Measurements from ENCODE around the gene DENND4C.
A peak's percentile ranks its signal among the peaks of the same experiment; 100 is the strongest.
"Not testable (repeated sequence)": the region's sequence is repeated elsewhere in the genome, so short reads cannot be mapped to it uniquely, and the experiment has no call there.

DENND4C gene

GRCh38 chr9:19378164-19378563 is 147.7 kb downstream of the DENND4C start:
- DNase-seq: no peak

DNA sequence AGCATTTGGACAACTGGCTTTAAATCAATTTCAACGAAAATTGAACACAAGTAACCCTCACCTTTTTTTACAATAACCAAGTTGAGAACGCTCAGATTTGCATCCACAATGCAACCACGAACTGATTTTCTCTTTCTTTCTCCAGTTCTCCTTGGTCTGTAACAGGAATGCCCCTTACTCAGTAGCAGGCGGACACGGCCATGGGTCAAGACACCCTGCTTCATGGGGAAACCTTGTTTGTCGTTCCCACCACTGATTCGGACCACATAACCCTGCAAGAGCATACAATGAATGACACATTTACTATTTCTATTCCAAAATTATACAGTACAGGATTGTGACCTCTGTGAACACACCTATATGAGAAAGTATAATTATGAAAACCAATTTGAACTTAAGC is 148.2 kb downstream of the DENND4C start:
- no peak for DNase-seq

GRCh38 chr9:19379283-19379682 is 148.8 kb downstream of the DENND4C start:
- DNase-seq: no peak

GRCh38 chr9:19379697-19380046 is 149.2 kb downstream of the DENND4C start:
- no peak for DNase-seq

- no peak for DNase-seq
Measured at GRCh38 chr9:19380826-19381075, 150.3 kb downstream of the DENND4C start.

- no peak for DNase-seq
Measured at GRCh38 chr9:19381656-19382055, 151.2 kb downstream of the DENND4C start.

GRCh38 chr9:19385212-19385611 is 154.7 kb downstream of the DENND4C start:
- DNase-seq: not testable (repeated sequence)

GRCh38 chr9:19385786-19386501 is 155.5 kb downstream of the DENND4C start:
- no peak for DNase-seq

- no peak for DNase-seq
Measured at GRCh38 chr9:19386502-19387044, 156.1 kb downstream of the DENND4C start.

DNA sequence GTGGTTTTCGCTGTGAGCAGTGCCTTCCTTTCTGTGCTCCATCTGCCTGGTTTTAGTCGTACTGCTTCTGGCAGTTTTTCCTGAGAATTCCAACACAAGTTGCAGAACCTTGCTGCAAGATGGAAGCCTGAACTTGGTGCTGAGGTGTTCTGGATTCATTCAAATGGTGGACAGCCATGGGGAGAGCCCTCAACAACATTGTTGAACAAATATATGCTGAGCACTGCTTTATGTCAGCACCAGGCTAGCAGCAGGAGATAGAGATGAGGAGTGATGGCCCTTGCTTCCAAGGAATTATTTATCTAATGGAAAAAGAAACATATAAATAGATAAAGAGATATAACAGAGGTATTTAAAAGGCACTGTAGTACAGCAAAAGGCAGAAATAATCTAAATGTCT is 156.8 kb downstream of the DENND4C start:
- no peak for DNase-seq

- not testable (repeated sequence) for DNase-seq
Measured at GRCh38 chr9:19389539-19389938, 159.0 kb downstream of the DENND4C start.

GRCh38 chr9:19397845-19398244 is 167.4 kb downstream of the DENND4C start:
- DNase-seq: no peak

- DNase-seq: not testable (repeated sequence)
Measured at GRCh38 chr9:19403231-19403630, 172.7 kb downstream of the DENND4C start.

DNA sequence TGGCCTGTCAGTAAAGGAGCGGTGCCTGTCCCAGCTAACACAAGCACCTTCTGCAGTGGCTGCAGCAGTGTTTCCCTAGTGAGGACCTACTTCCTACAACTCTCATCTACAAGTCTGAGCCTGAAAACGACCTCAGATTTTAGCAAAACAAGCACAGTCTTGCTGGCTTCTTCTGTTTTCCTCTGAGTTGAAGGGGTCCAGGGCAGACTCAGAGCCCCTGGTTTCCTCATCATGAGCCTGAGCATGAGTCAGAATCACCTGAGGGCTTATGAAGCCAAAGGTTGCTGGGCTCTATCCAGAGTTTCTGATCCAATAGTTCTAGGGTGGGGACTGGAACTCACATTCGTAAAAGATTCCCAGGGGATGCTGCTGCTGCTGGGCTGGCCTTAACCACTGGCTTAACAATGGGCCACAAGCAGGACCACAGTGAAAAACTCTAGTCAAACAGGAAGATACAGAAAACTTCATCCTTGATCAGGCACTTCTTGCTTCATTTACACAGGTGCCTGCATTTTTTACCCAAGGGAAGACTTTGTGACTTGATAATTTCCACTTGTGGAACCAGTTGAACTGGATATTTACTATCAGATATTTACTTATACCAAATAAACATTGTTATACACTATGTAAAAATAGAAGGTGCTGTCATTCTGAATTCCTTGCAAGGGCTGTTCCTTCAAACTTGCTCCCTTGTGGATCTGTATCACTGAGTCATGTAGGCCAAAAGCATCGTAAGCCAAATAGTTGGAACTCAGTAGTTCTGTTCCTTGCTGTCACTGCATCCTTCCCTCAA is 174.0 kb downstream of the DENND4C start:
- DNase-seq: no peak

DNA sequence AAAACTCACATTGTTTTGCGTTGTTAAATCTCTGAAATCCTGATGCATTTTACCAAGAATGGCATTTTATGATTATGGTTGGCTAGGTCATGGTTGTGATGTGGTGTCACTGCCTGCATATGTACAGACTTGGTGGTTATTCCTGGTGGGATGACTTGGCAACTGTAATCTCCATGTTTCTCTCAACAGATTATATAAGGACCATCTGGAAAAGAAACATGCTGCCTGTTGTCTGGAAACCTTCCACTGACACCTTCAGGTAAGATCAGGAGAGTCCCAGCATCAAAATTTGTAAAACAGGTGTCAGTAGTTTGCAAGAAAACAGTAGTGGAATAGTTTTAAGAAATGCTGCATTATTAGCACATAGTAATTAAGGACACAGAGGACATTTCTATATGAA is 175.3 kb downstream of the DENND4C start:
- no peak for DNase-seq

DNA sequence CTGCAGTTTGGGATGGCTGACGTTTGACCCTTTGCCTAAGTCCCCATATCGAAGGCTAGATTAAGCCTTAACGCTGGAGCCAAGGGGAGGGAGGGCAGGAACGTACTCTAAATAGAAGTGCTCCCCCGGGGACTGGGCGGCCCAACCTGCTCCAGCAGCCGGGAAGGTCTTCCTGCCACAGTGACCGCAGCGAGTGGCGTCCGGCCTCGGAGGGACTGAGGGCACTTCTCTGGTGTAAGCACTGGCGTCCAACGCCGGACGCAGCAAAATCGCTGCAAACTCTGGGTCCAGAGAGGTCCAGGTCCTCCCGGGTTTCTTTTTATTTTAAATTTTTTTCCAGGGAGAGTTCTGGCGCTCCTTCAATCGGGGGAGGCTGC is 177.8 kb downstream of the DENND4C start:
- no peak for DNase-seq

DNA sequence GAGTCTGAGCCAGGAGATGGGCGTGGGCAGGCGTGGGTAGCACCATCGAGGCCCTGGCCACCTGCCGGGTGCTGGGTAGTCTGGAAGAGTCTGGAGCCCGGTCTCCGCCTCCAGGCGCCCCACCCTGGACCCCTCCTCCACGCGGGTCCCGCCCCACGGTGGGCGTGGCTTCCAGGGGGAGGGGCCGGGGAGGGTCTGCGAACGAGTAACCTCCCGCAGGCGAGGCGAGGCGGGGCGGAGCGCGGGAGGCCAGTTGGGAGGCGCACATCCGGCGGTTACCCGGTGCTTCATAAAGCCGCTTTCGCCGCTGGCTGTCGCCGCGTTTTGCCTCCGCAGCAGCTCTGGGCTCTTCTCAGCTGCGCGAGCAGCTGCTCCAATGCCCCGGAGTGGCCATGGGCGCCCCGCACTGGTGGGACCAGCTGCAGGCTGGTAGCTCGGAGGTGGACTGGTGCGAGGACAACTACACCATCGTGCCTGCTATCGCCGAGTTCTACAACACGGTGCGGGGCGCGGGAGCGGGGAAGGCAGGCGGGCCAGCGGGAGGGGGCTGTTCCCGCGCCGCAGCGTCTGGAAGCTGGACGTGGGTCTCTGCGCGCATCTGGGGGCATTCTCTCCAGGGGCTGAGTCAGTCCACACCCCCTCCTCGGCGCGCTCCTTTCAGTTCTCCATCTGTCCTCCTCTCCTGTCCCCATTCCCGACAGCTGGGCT is 178.4 kb downstream of the DENND4C start, which contains the start of gene ACER2:
Gene ACER2, plus strand, starts transcription at position 317 of the 708 bp plus-strand sequence. Its CDS starts 76 bp downstream, at position 393.
- peak; percentile 94 for DNase-seq

DNA sequence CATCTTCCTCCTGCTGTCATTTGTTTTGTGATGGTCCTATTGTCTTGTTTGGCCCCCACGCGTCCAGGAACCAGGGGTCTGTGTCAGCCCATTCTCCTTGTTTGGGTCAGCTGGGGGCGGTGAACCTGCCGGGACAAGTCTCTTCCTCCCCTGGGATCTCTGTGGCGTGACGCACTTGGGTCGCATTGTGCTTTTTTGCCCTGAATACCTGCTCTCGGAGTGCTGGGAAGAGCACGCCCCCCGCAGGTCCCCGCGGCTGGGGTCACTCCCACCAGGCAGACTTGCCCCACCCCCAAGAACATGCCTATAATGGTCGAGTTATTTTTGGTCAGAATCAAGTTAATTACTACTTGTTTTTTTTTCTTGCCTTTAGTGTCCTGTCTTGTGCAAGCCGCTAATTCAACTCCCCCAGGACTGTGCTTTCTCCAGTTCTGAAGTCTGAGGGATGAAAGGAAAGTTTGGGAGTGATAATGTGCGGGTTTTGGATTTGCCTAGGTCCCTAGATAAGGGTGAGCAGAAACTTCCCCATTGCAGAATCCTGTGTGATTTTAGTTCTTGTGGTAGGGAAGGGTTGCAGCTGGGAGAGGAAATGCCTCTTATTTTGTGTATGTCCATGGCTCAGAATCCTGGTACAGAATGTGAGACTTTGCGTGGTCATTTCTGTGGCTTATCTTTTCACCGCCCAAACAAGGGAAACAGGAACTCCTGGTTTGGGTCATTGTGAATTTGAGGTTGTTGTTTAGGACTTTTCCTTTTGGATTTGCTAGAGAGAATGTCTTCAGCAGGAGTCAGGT is 179.1 kb downstream of the DENND4C start:
- DNase-seq: peak; percentile 36

- DNase-seq: no peak
Measured at GRCh38 chr9:19410195-19410503, 179.7 kb downstream of the DENND4C start.

DNA sequence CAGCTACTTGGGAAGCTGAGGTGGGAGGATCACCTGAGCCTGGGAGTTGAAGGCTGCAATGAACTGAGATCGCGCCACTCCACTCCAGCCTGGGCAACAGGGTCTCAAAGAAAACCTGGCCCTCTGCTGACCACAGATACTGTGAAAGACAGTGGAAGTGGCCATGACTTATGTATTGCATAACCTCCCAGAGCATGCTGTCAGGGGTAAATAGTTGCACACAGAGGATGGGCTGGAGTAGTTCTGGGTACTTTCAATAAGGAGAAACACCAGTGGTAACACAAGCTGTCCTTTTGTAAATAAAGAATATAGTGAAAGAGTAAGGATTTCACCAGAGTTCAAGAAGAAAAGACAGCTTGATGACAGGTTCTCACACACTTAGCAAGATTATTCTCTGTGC is 180.1 kb downstream of the DENND4C start:
- DNase-seq: no peak

DNA sequence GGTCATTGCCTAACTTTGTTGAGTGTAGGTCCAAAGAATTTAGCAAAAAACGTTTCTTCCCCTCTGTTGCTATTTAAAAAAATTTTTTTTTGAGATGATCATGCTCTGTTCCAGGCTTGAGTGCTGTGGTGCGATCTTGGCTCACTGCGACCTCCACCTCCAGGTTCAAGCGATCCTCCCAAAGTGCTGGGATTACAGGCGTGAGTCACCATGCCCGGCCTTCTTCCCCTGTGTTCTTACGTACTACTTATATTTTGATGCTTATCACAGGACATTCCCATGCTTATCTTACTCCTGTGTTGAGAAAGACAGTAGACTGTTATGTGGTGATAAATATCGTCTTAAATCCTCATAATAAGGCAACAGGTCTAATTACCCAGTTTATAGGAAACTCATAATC is 180.8 kb downstream of the DENND4C start:
- DNase-seq: peak; percentile 89

GRCh38 chr9:19413456-19413855 is 183.0 kb downstream of the DENND4C start:
- DNase-seq: not testable (repeated sequence)

GRCh38 chr9:19416143-19416542 is 185.7 kb downstream of the DENND4C start:
- DNase-seq: peak; percentile 44
